Ovary (tissue), 9 donors: ENCODE measurements around the gene RCAN3. TPM values are rescaled to one million over a fixed set of nuclear protein-coding genes. Genes with fewer than 3 reads are reported as not detected.
"Not testable (repeated sequence)": the region's sequence is repeated elsewhere in the genome, so short reads cannot be mapped to it uniquely, and the experiment has no call there.

Source experiments
- DNase-seq, 5 donors: peaks; one replicate each; pipeline ENCODE4 v3.0.0-alpha.2; 2019 to 2020
- H3K27ac ChIP-seq, 2 donors: fragments of 200-600 bp; one replicate each; pipeline versions ENCODE4 v1.5.1 to v1.8.0; 2019 to 2022
- H3K27me3 ChIP-seq: fragments of 200-600 bp; one replicate; pipeline ENCODE4 v1.8.0; 2022
- H3K36me3 ChIP-seq: fragments of 200-600 bp; sonication (generic); one replicate; pipeline ENCODE4 v1.5.1; 2019
- H3K4me1 ChIP-seq: one replicate; pipeline ENCODE4 v1.8.1; 2013; ENCODE audit warnings: mild to moderate bottlenecking, moderate library complexity; ENCODE audit not compliant: insufficient read depth
- H3K4me3 ChIP-seq: fragments of 200-600 bp; sonication (generic); one replicate; pipeline ENCODE4 v1.5.1; 2017
- H3K9me3 ChIP-seq, 2 donors: fragments of 200-600 bp in 1 of 2; sonication (generic) in 1 of 2; one replicate each; pipeline versions ENCODE4 v1.5.1 to v1.8.1; 2013 to 2019; ENCODE audit warnings: mild to moderate bottlenecking in 1 of 2, moderate library complexity in 1 of 2
- EP300 ChIP-seq: sonication (generic); formaldehyde crosslinking; IDR thresholded peaks from one replicate; pipeline ENCODE4 v1.6.1; 2017; ENCODE audit warnings: antibody characterized with exemption
- POLR2A ChIP-seq: fragments of 450-650 bp; IDR thresholded peaks from one replicate; pipeline ENCODE4 v1.6.1; 2017; ENCODE audit warnings: antibody characterized with exemption, mild to moderate bottlenecking, moderate library complexity
- WGBS, 3 donors: extraction: QIAGEN DNeasy Blood & Tissue Kit in 1 of 3; methylation state at CpG; one replicate each; pipeline versions ENCODE4 v1.1.5 to v1.1.7; 2013 to 2017; 5-methylcytosine and 5-hydroxymethylcytosine counted together
- intact Hi-C, 4 donors: fragments of 100-400 bp; cut with DNase I; formaldehyde crosslinking; loops; one replicate each; pipeline versions ENCODE4 v1.11.0 to v1.15.1; 2022 to 2023
- polyA plus RNA-seq, 2 donors: library from polyadenylated mRNA; stranded (reverse); fragments of 200-250 nt in 1 of 2; fragments of 350-450 nt in 1 of 2; fragmentation: Illumina TruSeq in 1 of 2; extraction: RNeasy Lipid Tissue Mini Kit (QIAGEN cat#74804) in 1 of 2; gene quantifications; one replicate each; pipeline ENCODE4 v1.2.3, GENCODE V29; 2013 to 2014
- total RNA-seq, 7 donors: library from RNA; depleted of rRNA in 2 of 7; stranded (reverse); fragments of >200 nt in 2 of 7; fragmentation: NEBNext Ultra II Directional in 3 of 7; extraction: Animal tissue kit (Norgen Biotek cat#: 25700) in 3 of 7; gene quantifications; one replicate each; pipeline versions ENCODE4 v1.1.0 to v1.2.4, GENCODE V29; 2016 to 2023
- TF ChIP-seq, protein P1 (sequence below), 3 donors: fragments of 450-650 bp in 2 of 3; fragments of 200-600 bp in 1 of 3; IDR thresholded peaks; one replicate each; pipeline versions ENCODE4 v1.5.1 to v1.8.0; 2016 to 2022; ENCODE audit warnings: antibody characterized with exemption in 3 of 3, mild to moderate bottlenecking in 1 of 3
- donor health status: DM: no; HTN: no; CAD: no; lungs with moderate emphysema.
- donor health status: DM: no; HTN: no; CAD: no.
- donor health status: Bipolar disorder and iron deficiency.
- donor health status: DM: yes; HTN: yes; CAD: no.
- donor health status: DM: no; HTN: no; CAD: no.
- donor health status: DM: yes; HTN: yes; CAD: no.

Gene RCAN3
- total and polyA plus RNA-seq, 9 donors: 0.25 to 12.4 (median 2.1) TPM

DNA sequence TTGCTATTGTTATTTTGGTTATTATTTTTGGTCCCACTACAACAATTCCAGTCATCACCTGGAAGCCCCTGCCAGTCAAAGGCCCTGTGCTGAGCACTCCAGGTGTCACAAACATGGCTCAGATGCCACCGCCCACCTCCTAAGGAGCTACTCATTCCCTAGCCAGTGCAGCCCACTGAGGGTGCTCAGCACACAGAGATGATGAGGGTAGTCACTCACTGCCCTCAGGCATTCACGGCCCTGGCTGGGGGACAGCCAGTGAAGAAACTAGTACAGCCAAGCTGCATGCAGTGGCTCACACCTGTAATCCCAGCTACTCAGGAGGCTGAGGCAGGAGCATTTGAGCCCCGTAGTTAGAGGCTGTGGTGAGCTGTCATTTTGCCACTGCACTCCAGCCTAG lies 44.8 kb upstream of the RCAN3 start:
- no peaks in the 10 kb centered on the region for H3K27me3 ChIP-seq
- no peak overlapping the region for H3K27ac ChIP-seq
- intact Hi-C loops: no loop called here
- no peak for DNase-seq
- no peak for TF ChIP-seq EP300
- TF ChIP-seq, protein P1, sequence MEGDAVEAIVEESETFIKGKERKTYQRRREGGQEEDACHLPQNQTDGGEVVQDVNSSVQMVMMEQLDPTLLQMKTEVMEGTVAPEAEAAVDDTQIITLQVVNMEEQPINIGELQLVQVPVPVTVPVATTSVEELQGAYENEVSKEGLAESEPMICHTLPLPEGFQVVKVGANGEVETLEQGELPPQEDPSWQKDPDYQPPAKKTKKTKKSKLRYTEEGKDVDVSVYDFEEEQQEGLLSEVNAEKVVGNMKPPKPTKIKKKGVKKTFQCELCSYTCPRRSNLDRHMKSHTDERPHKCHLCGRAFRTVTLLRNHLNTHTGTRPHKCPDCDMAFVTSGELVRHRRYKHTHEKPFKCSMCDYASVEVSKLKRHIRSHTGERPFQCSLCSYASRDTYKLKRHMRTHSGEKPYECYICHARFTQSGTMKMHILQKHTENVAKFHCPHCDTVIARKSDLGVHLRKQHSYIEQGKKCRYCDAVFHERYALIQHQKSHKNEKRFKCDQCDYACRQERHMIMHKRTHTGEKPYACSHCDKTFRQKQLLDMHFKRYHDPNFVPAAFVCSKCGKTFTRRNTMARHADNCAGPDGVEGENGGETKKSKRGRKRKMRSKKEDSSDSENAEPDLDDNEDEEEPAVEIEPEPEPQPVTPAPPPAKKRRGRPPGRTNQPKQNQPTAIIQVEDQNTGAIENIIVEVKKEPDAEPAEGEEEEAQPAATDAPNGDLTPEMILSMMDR (IDR thresholded peaks at IDR 0.05): no peak
- TF ChIP-seq POLR2A: no peak
- 93 to 98% (median 95%) methylated on average over 3 of the region's 3 CpGs for whole genome bisulfite sequencing, 3 donors
- H3K9me3 ChIP-seq: no peaks in the 10 kb centered on the region
- no peaks in the 10 kb centered on the region for H3K36me3 ChIP-seq
- no peak overlapping the region for H3K4me3 ChIP-seq
- H3K4me1 ChIP-seq: no peaks in the 10 kb centered on the region

DNA sequence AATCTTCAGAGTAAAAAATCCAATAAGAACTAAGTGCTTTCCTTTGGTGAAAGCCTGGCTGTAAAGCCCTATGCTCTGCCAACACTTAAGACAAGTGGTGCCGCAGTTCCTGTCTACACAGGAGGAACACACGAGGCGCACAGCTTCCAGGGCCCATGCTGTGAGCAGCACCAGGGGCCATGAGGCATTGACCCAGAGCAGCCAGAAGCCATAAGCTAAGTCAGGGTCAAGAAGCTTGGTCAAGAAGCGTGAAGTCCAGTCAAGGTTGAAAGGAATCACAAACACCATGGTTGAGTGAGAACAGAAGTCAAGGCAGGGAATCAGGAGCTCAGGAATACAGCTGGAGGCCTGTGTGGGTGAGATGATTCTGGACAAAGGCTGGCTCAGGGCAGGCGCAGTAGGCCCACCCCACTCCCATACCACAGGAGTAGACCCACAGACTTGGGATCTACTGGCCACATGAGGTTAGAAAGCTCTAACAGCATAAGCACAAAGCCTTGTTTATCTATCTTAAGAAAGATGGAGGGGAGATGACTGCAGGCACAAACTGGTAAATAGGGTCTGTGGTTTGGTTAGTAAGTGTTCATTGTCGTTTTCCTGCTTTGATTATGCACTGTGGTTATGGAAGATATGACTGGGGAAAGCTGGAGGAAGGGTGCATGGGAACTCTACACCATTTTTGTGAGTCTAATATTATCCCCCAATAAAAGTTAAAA lies 42.9 kb upstream of the RCAN3 start:
- Histone ChIP-seq H3K4me1 (no peaks in the 10 kb centered on the region), H3K27ac (no peak overlapping the region), H3K9me3 (no peaks in the 10 kb centered on the region), H3K27me3 (no peaks in the 10 kb centered on the region), H3K36me3 (no peaks in the 10 kb centered on the region), H3K4me3 (no peak overlapping the region)
- TF ChIP-seq, protein P1 (IDR thresholded peaks at IDR 0.05): no peak
- no peak for TF ChIP-seq POLR2A
- no peak for TF ChIP-seq EP300
- intact Hi-C loops: no loop called here
- no peak for DNase-seq
- WGBS, 3 donors: 95 to 97% (median 96%) methylated on average over 6 of the region's 6 CpGs

DNA sequence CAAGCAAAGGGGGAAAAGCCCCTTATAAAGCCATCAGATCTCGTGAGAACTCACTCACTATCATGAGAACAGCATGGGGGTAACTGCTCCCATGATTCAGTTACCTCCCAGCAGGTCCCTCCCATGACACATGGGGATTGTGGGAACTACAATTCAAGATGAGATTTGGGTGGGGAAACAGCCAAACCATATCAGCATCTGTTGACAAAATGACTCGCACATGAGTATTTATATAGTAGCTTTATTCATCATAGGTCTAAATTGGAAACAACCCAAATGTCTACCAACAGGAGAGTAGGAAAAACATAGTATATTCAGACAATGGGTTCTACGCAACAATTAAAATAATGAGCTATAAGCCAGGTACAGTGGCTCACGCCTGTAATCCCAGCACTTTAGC lies 40.5 kb upstream of the RCAN3 start:
- intact Hi-C loops, H3K4me3 ChIP-seq, H3K9me3 ChIP-seq, H3K4me1 ChIP-seq, H3K27me3 ChIP-seq, H3K27ac ChIP-seq, H3K36me3 ChIP-seq, DNase-seq: not testable (repeated sequence)
- 74 to 90% (median 87%) methylated on average over 4 of the region's 4 CpGs for WGBS, 3 donors

DNA sequence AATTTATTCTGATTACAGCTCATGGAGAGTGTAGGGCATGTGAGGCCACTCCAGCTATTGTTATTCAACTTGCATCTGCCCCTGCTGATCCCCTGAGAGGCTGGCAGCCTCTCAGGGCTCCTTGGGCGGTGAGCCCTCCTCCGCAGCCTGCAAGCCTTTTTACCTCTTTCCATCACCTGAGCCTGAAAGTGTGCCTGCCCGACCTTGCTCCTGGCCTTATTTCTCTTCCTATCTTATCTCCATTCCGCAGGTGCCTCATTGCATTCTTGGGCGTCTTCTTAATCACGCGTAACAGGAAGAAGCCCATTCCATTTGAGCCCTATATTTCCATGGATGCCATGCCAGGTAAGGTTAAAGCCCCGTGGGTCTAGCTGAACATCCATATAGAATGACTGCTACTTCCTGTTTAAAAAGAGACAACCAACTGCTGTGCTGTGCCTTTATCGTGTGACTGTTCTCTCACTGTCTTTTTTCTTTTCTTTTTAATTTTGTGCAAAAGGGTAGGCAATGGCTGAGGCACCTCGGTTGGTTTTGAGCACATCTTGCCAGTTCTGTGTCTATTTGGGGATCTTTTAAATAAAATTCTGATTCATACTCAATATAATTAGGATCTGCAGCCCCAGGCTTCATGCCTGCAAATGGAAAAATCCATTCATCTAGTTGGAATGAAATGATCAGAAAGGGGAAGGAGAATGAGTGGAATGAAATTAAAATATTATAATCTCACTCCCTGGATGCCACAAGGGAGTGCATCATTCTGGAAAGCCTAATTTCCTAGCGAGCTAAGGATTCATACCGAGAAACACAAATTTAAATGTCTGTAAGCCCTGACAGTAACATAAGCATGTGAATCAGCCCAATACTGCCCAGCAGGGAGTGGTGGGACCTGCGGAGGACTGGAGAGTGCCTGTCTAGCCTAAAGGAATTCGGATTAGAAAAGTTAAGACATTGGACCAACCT lies 38.6 kb upstream of the RCAN3 start:
- Histone ChIP-seq H3K27ac (no peak overlapping the region), H3K9me3 (no peaks in the 10 kb centered on the region), H3K36me3 (no peaks in the 10 kb centered on the region), H3K4me3 (no peak overlapping the region), H3K27me3 (no peaks in the 10 kb centered on the region), H3K4me1 (no peaks in the 10 kb centered on the region)
- 59 to 68% (median 61%) methylated on average over 14 of the region's 14 CpGs for WGBS, 3 donors
- intact Hi-C loops: no loop called here
- no peak for TF ChIP-seq EP300
- no peak for TF ChIP-seq POLR2A
- TF ChIP-seq, protein P1 (IDR thresholded peaks at IDR 0.05): no peak
- DNase-seq: no peak

DNA sequence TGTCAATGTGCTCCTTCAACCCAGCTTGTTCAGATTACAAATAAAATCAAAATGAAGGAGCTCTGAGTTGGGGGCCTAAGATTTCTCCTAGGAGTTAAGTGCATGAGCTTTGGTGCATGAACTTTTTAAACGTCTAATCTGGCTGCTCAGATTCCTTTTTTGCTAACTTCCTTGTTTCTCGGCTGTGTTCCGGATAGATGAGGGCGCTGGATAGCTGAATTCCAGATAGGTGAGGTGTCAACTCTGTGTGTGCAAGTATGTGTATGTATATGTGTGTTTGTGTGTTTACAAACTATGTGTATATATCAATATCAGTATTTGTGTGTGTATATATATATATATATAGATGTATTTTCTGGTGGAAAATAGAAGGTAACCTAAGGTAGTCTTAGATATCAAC lies 37.5 kb upstream of the RCAN3 start:
- intact Hi-C loops: no loop called here
- H3K36me3 ChIP-seq: no peaks in the 10 kb centered on the region
- TF ChIP-seq, protein P1 (IDR thresholded peaks at IDR 0.05): no peak
- TF ChIP-seq EP300 (no peak), POLR2A (no peak)
- H3K27ac ChIP-seq: no peak overlapping the region
- no peaks in the 10 kb centered on the region for H3K9me3 ChIP-seq
- WGBS, 3 donors: 78 to 86% (median 80%) methylated on average over 4 of the region's 4 CpGs
- H3K27me3 ChIP-seq: no peaks in the 10 kb centered on the region
- DNase-seq: no peak
- H3K4me3 ChIP-seq: no peak overlapping the region
- no peaks in the 10 kb centered on the region for H3K4me1 ChIP-seq
